VCaP (cell line): Measurements from ENCODE around the gene BMS1.
"Not testable (repeated sequence)": the region's sequence is repeated elsewhere in the genome, so short reads cannot be mapped to it uniquely, and the experiment has no call there.

ENCODE experiments used
- H3K27ac ChIP-seq: fragments of 450-650 bp; 2 replicates; pipeline ENCODE4 v1.5.1; 2017
- TF ChIP-seq, protein P1 (sequence below): fragments of 450-650 bp; conservative IDR thresholded peaks from 2 replicates; pipeline ENCODE4 v1.5.1; 2017; ENCODE audit warnings: mild to moderate bottlenecking, moderate library complexity

The BMS1 gene

DNA sequence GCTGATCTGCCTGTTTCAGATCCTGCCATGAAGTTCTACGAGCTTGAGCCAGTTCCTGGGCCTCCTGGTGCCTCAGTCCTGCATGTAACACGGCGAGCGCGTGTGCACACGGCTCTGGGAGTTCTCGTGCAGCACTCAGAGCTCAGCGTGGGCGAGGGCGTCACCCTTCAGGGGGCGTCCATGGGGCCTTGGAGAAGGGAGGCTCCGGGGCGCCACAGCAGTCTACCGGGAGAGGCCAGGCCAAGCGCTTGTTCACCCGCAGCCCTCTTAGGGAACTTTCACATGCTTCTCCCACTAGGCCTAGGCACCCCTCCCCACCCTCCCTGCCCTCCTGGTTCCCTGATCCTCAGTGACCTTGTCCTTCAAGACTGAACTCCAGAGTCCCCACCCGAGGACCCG, 83.1 kb downstream of the BMS1 start:
- H3K27ac ChIP-seq: no peak overlapping the region
- TF ChIP-seq, protein P1, sequence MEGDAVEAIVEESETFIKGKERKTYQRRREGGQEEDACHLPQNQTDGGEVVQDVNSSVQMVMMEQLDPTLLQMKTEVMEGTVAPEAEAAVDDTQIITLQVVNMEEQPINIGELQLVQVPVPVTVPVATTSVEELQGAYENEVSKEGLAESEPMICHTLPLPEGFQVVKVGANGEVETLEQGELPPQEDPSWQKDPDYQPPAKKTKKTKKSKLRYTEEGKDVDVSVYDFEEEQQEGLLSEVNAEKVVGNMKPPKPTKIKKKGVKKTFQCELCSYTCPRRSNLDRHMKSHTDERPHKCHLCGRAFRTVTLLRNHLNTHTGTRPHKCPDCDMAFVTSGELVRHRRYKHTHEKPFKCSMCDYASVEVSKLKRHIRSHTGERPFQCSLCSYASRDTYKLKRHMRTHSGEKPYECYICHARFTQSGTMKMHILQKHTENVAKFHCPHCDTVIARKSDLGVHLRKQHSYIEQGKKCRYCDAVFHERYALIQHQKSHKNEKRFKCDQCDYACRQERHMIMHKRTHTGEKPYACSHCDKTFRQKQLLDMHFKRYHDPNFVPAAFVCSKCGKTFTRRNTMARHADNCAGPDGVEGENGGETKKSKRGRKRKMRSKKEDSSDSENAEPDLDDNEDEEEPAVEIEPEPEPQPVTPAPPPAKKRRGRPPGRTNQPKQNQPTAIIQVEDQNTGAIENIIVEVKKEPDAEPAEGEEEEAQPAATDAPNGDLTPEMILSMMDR: no peak

DNA sequence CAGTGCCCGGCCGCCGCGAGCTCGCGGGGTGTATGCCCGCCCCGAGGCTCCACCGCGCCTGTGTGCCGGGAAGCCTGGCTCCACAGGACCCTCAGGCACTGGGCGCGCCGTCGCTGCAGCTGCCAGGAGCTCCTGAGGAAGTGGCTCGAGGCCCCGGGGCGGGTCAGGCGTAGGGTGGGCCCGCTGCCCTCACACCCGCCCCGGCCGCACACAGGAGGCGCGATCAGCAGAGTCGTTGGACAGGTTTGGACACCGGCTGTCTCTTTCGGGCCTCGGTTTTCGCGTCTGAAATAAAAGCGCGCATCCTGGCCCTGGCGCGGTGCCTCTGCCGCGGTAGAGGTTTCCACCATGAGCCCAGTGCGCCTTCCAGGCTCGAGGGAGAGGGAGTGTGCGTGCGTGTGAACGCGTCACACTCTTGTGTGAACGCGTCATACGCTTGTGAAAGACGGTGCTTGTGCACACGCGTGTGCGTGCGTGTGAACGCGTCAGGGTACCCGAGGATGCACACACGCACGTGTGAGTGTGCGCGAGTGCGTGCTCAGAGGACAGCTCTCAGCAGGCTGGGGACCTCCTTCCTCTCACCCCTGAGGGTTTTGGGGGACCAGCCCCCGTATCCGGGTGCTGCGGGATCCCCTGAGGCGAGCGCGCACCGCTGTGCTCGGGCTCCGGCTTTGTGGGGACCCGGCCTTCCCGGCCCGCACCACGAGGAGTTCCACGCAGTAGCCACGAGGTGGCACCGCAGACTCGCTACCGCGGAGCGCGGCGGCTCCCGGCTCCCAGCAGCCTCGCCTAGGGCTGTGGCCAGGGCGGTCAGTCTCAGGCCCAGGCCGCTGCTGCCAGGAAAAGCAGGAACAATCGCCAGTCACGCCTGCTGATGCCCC, 83.8 kb downstream of the BMS1 start:
- no peak overlapping the region for H3K27ac ChIP-seq
- TF ChIP-seq, protein P1: peak; percentile 86

DNA sequence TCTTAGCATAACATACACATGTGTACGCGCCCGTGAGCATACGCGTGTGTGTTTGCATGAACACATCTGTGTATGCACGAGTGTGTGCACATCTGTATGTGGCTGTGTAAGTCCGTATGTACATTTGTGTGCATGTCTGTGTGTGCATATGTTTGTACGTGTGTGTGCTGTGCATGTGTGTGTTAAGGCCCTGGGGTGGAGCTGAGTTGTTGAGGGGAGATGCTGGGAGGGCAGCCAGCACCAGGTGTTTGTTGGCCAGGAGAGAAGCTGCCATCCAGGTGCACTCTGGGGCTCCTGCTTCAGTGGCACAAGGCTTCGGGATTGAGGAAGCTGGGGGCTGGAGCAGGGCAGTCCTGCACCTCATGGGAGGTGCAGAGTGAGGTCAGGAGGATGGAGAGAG, 85.0 kb downstream of the BMS1 start:
- H3K27ac ChIP-seq: no peak overlapping the region
- TF ChIP-seq, protein P1: no peak

GRCh38 chr10:42868530-42868929, 85.9 kb downstream of the BMS1 start:
- TF ChIP-seq, protein P1: no peak
- H3K27ac ChIP-seq: no peak overlapping the region

- no peak overlapping the region for H3K27ac ChIP-seq
- TF ChIP-seq, protein P1: no peak
These were observed 87.4 kb downstream of the BMS1 start for GRCh38 chr10:42869977-42870350.

DNA sequence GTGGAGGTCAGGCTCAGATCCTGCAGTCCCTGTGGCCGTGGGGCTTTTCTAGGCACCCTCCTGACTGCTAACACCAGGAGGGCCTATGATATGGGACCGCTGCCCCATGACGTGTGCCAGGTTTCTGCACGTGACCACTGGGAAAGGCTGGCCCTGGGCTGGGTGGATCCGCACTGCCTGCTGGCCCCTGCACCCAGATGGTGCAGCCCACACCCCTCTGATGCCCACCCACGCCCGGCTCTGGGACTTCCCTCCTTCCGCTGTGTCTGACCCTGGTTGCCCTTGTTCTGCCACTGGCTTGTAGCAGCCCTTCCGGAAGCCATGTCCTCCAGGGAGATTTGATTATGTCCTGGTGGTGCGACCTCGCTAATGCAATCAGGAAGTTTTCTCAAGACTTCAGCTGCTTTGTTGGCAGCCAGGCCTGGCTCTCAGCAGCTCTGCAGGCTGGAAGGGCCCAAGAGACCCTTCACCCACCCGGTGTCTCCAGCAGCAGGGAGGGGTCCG, 88.6 kb downstream of the BMS1 start:
- not testable (repeated sequence) for H3K27ac ChIP-seq

DNA sequence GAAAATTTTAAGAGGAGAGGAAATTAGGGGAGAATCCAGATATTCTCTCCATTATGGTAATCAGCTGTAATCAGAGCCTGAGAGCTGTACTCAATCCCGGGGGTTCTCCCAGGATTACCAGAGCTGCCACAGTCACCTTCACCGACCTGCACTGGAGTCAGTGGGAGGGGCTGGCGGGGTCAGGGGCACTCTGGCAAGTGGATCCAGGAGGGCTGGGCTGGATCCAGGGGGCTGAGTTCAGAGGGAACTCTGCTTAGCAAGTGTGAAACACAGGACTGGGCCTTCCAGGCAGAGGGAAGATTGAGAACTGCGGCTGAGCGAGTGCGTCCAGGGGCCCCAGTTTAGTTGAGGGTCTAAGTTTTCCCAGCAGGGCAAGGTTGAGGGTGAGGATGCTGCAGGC, 89.2 kb downstream of the BMS1 start:
- H3K27ac ChIP-seq: no peak overlapping the region
- TF ChIP-seq, protein P1: no peak

DNA sequence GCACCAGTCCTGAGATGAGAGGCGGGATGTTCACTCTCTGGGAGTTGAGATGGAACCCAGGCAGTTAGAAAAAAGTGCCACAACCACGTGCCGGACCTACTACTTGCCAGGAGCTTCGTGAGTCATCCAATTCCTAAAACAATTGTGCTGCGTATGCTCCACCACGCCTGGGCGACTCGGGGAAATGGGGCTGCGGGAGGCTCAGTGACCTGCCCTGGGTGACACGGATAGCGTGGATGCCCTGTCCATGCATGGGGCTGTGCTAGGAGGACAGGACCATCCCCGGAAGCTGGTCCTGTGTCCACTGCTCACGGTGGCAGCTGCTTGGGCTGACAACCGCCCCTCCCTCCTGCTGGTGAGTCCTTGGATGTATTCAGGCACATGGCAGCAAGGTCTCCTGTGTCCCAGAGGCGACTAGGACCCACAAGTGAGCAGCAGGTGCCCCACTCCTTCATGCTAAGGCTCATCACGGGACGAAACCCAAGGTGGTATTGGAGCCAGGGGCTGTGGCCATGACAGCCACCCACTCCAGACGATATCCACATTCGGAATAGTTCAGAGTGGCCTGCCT, 90.4 kb downstream of the BMS1 start:
- H3K27ac ChIP-seq: no peak overlapping the region
- TF ChIP-seq, protein P1: no peak
